Activated naive CD4-positive, alpha-beta T cell treated with anti-CD3 and anti-CD28 coated beads, Interleukin-2, amount 10 ng/mL, durations not matched to agents 7 days and 5 days (primary cell): ENCODE data around the gene CRELD2.

Experiments used
- CTCF ChIA-PET: fragments of 350-600 bp; sonication (Branson Sonifier 250); formaldehyde crosslinking; loops from one replicate; lab custom pipeline; 2021; ENCODE audit warnings: antibody characterized with exemption; lab: Charles Lee
- DNase-seq: peaks from one replicate; pipeline ENCODE4 v3.0.0-alpha.2; 2020
- H3K27ac Mint-ChIP-seq: one replicate; pipeline ENCODE4 v1.8.0; 2021; ENCODE audit warnings: mild to moderate bottlenecking, moderate library complexity, mixed read lengths
- H3K27me3 Mint-ChIP-seq: one replicate; pipeline ENCODE4 v1.8.0; 2021; ENCODE audit warnings: mild to moderate bottlenecking, mixed read lengths
- H3K36me3 Mint-ChIP-seq: one replicate; pipeline ENCODE4 v1.8.0; 2021; ENCODE audit warnings: mixed read lengths
- H3K4me1 Mint-ChIP-seq: one replicate; pipeline ENCODE4 v1.8.0; 2021; ENCODE audit warnings: mixed read lengths
- H3K4me3 Mint-ChIP-seq: one replicate; pipeline ENCODE4 v1.8.0; 2021; ENCODE audit warnings: mild to moderate bottlenecking, moderate library complexity, mixed read lengths
- H3K9me3 Mint-ChIP-seq: one replicate; pipeline ENCODE4 v1.8.0; 2021; ENCODE audit warnings: mixed read lengths

Gene CRELD2

DNA sequence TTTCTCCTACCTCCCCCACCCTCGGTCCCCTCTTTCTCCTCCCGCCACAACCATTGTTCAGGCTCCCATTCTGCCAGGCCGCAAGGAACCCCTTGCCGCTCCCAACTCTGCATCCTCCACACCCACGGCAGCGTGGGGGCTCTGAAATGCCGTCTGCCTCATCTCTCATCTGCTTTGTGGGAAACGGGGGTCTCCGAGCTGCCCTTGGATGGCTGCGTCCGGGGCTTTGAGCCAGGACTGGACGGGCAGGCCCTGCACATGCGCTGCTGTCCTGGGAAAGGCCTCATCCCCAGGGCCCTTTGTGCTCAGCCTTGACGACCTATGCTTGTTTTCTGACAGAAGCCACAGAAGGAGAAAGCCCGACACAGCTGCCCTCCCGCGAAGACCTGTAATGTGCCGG is 8.5 kb downstream of the CRELD2 start:
- H3K27me3 Mint-ChIP-seq: no peaks in the 10 kb centered on the region
- H3K27ac Mint-ChIP-seq: peak overlapping the region; percentile 85
- H3K4me3 Mint-ChIP-seq: no peak overlapping the region
- no peaks in the 10 kb centered on the region for H3K9me3 Mint-ChIP-seq
- H3K4me1 Mint-ChIP-seq: peaks cover 64% of the 10 kb centered on the region
- CTCF ChIA-PET: interaction anchor here (1.2 to 2.3 kb wide), 3 partner anchors 25 to 158 kb away, joined by 3 to 13 read pairs (median 3); partner anchors contain the start of gene MLC1
- peaks cover 19% of the 10 kb centered on the region for H3K36me3 Mint-ChIP-seq
- DNase-seq: no peak

DNA sequence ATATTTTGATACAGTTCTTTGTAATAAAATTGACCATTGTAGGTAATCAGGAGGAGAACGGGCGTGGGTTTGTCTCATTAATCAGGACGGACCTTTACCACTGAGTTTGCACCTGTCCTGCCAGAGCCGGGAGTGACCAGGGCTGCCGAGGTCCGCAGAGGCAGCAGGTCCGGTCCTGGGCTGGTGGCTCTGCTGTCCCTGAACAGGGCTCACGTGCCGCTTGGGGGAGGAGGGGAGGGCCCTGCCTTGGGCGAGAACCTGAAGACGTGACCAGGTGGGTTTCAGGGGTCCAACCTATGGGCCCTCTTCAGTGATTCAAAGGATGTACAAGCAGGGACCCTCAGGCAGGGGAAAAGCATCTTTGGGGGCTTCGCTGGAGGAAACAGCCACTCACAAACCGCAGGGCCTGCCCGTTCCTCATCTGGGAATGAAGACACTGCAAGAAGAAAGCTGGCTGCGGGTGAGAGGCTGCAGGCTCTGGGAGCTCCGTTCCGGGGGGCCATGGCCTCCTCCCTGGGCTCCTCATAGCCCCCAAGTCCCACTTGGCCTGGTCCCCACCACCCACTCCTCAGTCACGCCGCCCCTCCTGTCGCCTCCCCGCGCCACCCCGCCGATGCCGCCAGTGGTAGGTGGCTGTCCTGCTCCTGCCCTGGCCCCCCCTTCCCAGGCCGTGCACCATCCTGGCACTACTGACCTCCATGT is 9.2 kb downstream of the CRELD2 start:
- Mint-ChIP-seq H3K27me3 (no peaks in the 10 kb centered on the region), H3K36me3 (peaks cover 17% of the 10 kb centered on the region), H3K4me3 (no peak overlapping the region), H3K9me3 (no peaks in the 10 kb centered on the region), H3K4me1 (peaks cover 67% of the 10 kb centered on the region), H3K27ac (peak overlapping the region; percentile 85)
- no peak for DNase-seq
- CTCF ChIA-PET: interaction anchor here (1.2 to 1.6 kb wide), 3 partner anchors 24 to 158 kb away, joined by 3 to 6 read pairs (median 3); partner anchors contain the start of gene MLC1

DNA sequence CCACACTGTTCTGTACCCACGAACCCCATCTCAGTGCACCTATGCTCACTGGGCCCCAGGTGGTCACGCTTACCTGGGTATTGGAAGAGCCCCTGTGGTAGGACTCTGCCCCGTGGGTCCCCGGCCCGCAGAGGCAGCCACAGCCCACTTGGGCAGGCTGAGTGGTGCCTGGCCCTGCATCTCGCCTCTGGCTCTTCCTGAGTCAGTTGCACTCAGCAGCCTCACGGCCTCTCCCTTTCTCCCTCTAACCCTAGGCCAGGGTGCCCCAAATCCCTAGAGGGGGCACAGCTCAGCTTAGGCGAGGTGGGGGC is 9.7 kb downstream of the CRELD2 start:
- Mint-ChIP-seq H3K36me3 (peaks cover 17% of the 10 kb centered on the region), H3K27me3 (no peaks in the 10 kb centered on the region), H3K27ac (no peak overlapping the region), H3K4me3 (peak overlapping the region; percentile 21), H3K4me1 (peaks cover 72% of the 10 kb centered on the region), H3K9me3 (no peaks in the 10 kb centered on the region)
- DNase-seq: no peak
- CTCF ChIA-PET: interaction anchor here (1.2 to 1.6 kb wide), 3 partner anchors 23 to 157 kb away, joined by 3 to 6 read pairs (median 3); partner anchors contain the start of gene MLC1

GRCh38 chr22:49928555-49929210 is 10.2 kb downstream of the CRELD2 start:
- Mint-ChIP-seq H3K27me3 (no peaks in the 10 kb centered on the region), H3K4me3 (peak overlapping the region; percentile 21), H3K36me3 (peaks cover 12% of the 10 kb centered on the region), H3K4me1 (peaks cover 71% of the 10 kb centered on the region), H3K9me3 (no peaks in the 10 kb centered on the region), H3K27ac (no peak overlapping the region)
- no peak for DNase-seq
- CTCF ChIA-PET: interaction anchor here (1.6 kb wide), 1 partner anchor 102 kb away, joined by 6 read pairs; no protein-coding TSS in a partner anchor

- Mint-ChIP-seq H3K27me3 (no peaks in the 10 kb centered on the region), H3K27ac (no peak overlapping the region), H3K4me3 (no peak overlapping the region), H3K36me3 (peaks cover 8% of the 10 kb centered on the region), H3K4me1 (peaks cover 70% of the 10 kb centered on the region), H3K9me3 (no peaks in the 10 kb centered on the region)
- CTCF ChIA-PET: interaction anchor here (1.6 to 4.9 kb wide), 4 partner anchors 42 to 162 kb away, joined by 3 to 57 read pairs (median 16); no protein-coding TSS in a partner anchor
- DNase-seq: peak; percentile 79
Observed at GRCh38 chr22:49929211-49929979, 11.0 kb downstream of the CRELD2 start.

DNA sequence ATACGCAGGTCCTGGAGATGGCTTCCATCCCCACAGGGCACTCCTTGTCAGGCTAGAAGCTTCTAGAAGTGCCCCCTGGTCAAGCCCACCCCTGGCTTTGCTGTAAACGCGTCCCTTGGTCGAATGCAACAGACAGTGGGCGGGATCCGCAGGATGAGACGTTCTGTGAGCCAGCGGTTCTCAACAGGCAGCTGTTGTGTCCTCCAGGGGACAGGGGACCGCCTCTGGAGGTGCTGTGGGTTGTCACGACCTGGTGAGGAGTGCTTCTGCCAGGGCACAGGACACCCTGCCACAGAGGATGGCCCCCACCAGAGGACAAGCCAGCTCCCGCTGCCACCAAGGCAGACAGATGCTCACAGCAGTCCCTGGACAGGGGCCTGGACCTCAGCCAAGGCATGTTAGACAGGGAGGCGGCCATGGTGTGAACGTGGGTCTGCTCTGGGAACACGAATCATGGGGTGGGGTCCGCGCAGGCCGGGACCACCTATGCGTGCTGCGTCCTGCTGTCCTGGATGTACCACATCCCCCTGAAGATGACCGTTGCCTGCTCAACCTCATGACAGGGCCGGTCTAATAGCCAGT is 11.7 kb downstream of the CRELD2 start:
- Mint-ChIP-seq H3K27ac (no peak overlapping the region), H3K4me1 (peaks cover 66% of the 10 kb centered on the region), H3K4me3 (no peak overlapping the region), H3K36me3 (peaks cover 7% of the 10 kb centered on the region), H3K9me3 (no peaks in the 10 kb centered on the region), H3K27me3 (no peaks in the 10 kb centered on the region)
- no peak for DNase-seq
- CTCF ChIA-PET: interaction anchor here (0.7 to 4.9 kb wide), 10 partner anchors 33 to 162 kb away, joined by 3 to 57 read pairs (median 4); partner anchors contain the start of gene MLC1

- H3K36me3 Mint-ChIP-seq: peaks cover 1% of the 10 kb centered on the region
- peaks cover 59% of the 10 kb centered on the region for H3K4me1 Mint-ChIP-seq
- no peak overlapping the region for H3K4me3 Mint-ChIP-seq
- no peaks in the 10 kb centered on the region for H3K27me3 Mint-ChIP-seq
- H3K9me3 Mint-ChIP-seq: no peaks in the 10 kb centered on the region
- DNase-seq: peak; percentile 62
- peak overlapping the region; percentile 79 for H3K27ac Mint-ChIP-seq
- CTCF ChIA-PET: interaction anchor here (0.6 to 4.9 kb wide), 18 partner anchors 33 to 305 kb away, joined by 3 to 57 read pairs (median 4); partner anchors contain the start of gene MLC1
Observed at GRCh38 chr22:49930596-49931412, 12.4 kb downstream of the CRELD2 start.

- no peaks in the 10 kb centered on the region for H3K9me3 Mint-ChIP-seq
- H3K27me3 Mint-ChIP-seq: no peaks in the 10 kb centered on the region
- CTCF ChIA-PET: interaction anchor here (1.0 to 4.9 kb wide), 3 partner anchors 60 to 98 kb away, joined by 3 to 57 read pairs (median 3); no protein-coding TSS in a partner anchor
- H3K4me3 Mint-ChIP-seq: peak overlapping the region; percentile 60
- no peak for DNase-seq
- peak overlapping the region; percentile 84 for H3K27ac Mint-ChIP-seq
- peaks cover 50% of the 10 kb centered on the region for H3K4me1 Mint-ChIP-seq
- no peaks in the 10 kb centered on the region for H3K36me3 Mint-ChIP-seq
Observed at GRCh38 chr22:49933236-49934159, 15.1 kb downstream of the CRELD2 start.

DNA sequence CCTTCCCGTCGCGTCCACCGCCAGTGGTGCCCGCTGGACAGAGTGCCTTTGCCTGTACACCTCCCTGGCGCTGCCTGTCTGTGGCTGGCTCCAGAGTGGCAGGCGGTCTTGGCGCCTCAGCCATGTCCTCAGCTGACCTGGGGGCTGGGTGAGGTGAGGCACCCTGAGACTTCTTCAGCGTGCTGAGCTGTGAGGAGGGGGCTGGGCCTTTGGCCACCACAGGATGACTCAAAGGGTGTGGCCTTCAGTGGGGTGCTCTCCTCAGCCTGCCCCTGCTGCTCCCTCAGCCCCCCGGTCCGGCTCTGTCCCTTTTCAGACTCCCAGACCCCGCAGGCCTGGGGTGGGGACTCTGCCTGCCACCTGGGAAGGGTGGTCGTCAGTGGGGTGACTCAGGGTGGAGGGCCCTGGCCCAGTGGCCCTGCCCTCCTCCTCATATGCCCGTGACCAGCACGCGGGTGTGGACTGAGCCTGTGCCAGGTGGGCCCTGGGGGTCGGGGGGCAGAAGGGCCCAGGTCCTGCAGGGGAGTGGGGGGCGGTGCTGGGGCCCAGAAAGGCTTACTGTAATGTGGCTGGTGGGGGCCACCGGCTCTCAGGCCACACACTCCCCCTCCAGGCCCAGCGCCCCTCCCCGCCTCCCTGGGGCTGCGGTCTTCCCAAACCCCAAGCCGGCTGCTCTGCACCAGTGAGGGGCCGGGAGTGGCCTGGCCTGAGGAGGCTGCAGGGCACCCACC is 15.9 kb downstream of the CRELD2 start:
- peak overlapping the region; percentile 60 for H3K4me3 Mint-ChIP-seq
- DNase-seq: peak; percentile 45
- CTCF ChIA-PET: interaction anchor here (1.2 to 4.9 kb wide), 2 partner anchors 61 to 97 kb away, joined by 3 to 57 read pairs; no protein-coding TSS in a partner anchor
- H3K4me1 Mint-ChIP-seq: peaks cover 49% of the 10 kb centered on the region
- H3K9me3 Mint-ChIP-seq: no peaks in the 10 kb centered on the region
- H3K27me3 Mint-ChIP-seq: no peaks in the 10 kb centered on the region
- peak overlapping the region; percentile 78 for H3K27ac Mint-ChIP-seq
- H3K36me3 Mint-ChIP-seq: no peaks in the 10 kb centered on the region

DNA sequence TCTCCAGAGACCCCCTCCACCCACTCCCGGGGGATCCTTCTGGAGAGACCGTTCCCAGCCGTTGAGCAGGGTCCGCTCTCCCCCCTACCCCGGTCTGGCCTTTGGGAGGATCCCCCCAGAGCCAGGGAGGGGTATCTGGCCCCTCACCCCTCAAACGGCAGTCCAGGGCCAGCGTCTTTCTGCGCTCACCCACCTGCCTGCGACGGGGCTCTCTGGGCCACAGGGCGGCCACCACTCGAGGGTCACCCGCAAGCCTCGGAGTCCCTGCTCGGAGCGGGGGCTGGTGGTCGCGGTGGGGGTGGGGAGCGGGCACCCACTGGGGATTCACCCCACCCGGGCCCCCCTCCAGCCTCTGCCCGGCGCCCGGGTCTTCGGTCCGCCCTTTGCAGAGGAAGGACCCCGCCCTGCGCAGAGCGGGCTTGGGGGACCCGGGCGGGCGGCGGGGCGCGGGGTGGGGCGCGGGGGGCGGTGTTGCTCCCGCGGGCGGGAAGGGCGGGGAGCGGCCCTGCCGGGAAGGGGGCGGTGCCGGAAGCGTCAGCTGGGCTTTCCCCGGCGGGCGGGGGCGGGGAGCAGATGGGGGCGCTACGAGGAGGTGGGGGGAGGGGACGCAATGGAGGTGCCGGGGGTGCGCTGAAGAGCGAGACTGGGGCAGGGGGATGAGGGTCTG is 16.6 kb downstream of the CRELD2 start:
- CTCF ChIA-PET: no interaction called here
- Mint-ChIP-seq H3K4me3 (peak overlapping the region; percentile 60), H3K4me1 (peaks cover 47% of the 10 kb centered on the region), H3K27me3 (no peaks in the 10 kb centered on the region), H3K36me3 (no peaks in the 10 kb centered on the region), H3K9me3 (no peaks in the 10 kb centered on the region), H3K27ac (peak overlapping the region; percentile 62)
- peak; percentile 91 for DNase-seq

DNA sequence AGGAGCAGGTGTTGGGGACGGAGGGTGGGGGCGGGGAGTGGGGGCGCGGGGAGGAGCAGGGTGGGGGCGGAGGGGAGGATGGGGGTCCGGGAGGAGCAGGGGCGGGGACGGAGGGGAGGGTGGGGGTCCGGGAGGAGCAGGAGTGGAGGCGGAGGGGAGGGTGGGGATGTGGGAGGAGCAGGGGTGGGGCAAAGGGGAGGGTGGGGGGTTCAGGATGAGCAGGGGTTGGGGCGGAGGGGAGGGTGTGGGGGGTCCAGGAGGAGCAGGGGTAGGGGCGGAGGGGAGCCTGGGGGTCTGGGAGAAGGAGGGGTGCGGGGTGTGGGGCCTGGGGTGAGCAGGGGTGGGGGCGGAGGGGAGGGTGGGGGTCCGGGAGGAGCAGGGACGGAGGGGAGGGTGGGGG is 17.1 kb downstream of the CRELD2 start:
- Mint-ChIP-seq H3K9me3 (no peaks in the 10 kb centered on the region), H3K27me3 (no peaks in the 10 kb centered on the region), H3K4me3 (peak overlapping the region; percentile 69), H3K36me3 (no peaks in the 10 kb centered on the region), H3K4me1 (peaks cover 42% of the 10 kb centered on the region), H3K27ac (peak overlapping the region; percentile 92)
- CTCF ChIA-PET: no interaction called here
- no peak for DNase-seq
